Measurements from ENCODE around the gene SIL1.

DNA sequence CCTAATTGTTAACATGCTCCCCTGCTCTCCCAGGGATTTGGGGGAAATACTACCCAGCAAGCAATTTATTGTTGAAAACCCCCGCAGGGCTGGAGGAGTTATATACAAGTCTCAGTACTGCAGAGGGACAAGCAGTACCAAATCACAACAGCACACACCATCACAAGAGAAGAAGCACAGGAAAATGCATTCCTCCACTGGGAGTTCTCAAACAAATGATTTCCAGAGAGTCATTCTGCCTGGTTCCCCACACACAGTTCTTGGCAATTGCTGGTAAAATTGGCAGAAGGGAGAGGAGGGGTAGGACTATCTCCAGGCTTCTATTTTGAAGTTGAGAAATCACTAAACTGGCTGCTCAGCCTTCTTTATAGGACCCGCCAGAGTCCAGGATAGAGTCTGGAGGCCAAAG lies 16.8 kb downstream of the SIL1 start:
- TF ChIP-seq, protein P1, sequence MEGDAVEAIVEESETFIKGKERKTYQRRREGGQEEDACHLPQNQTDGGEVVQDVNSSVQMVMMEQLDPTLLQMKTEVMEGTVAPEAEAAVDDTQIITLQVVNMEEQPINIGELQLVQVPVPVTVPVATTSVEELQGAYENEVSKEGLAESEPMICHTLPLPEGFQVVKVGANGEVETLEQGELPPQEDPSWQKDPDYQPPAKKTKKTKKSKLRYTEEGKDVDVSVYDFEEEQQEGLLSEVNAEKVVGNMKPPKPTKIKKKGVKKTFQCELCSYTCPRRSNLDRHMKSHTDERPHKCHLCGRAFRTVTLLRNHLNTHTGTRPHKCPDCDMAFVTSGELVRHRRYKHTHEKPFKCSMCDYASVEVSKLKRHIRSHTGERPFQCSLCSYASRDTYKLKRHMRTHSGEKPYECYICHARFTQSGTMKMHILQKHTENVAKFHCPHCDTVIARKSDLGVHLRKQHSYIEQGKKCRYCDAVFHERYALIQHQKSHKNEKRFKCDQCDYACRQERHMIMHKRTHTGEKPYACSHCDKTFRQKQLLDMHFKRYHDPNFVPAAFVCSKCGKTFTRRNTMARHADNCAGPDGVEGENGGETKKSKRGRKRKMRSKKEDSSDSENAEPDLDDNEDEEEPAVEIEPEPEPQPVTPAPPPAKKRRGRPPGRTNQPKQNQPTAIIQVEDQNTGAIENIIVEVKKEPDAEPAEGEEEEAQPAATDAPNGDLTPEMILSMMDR (IDR thresholded peaks at IDR 0.05; ENCODE audit: low read depth, low read length, poor library complexity, severe bottlenecking), result no peak
- TF ChIP-seq EZH2phosphoT487 (IDR thresholded peaks at IDR 0.05; ENCODE audit: borderline replicate concordance, low read length), result no peak
